Endothelial cell (in vitro differentiated cells): ENCODE data around the gene EFCAB6. TPM values are rescaled to one million over a fixed set of nuclear protein-coding genes. Genes with fewer than 3 reads are reported as not detected.

ENCODE experiments used
- DNase-seq: peaks from one replicate; pipeline ENCODE4 v3.0.0; 2021; ENCODE audit warnings: low spot score
- H3K27ac Mint-ChIP-seq: one replicate; pipeline ENCODE4 v1.8.0; 2021; ENCODE audit warnings: mixed read lengths, inconsistent platforms; ENCODE audit not compliant: unreplicated experiment
- H3K27me3 Mint-ChIP-seq: one replicate; pipeline ENCODE4 v1.8.0; 2021; ENCODE audit warnings: mild to moderate bottlenecking, moderate library complexity, mixed read lengths, inconsistent platforms; ENCODE audit not compliant: unreplicated experiment
- H3K36me3 Mint-ChIP-seq: one replicate; pipeline ENCODE4 v1.8.0; 2021; ENCODE audit warnings: mild to moderate bottlenecking, low read depth, mixed read lengths, inconsistent platforms; ENCODE audit not compliant: unreplicated experiment
- H3K4me1 Mint-ChIP-seq: one replicate; pipeline ENCODE4 v1.8.0; 2021; ENCODE audit warnings: mild to moderate bottlenecking, mixed read lengths, inconsistent platforms; ENCODE audit not compliant: unreplicated experiment
- H3K4me3 Mint-ChIP-seq: one replicate; pipeline ENCODE4 v1.8.0; 2021; ENCODE audit warnings: mild to moderate bottlenecking, mixed read lengths, inconsistent platforms; ENCODE audit not compliant: unreplicated experiment
- H3K9me3 Mint-ChIP-seq: one replicate; pipeline ENCODE4 v1.8.0; 2021; ENCODE audit warnings: mixed read lengths, inconsistent platforms; ENCODE audit not compliant: unreplicated experiment
- total RNA-seq: library from RNA; stranded (reverse); fragmentation: NEBNext Ultra II Directional; extraction: Animal tissue kit (Norgen Biotek cat#: 25700); gene quantifications from one replicate; pipeline ENCODE4 v1.2.1, GENCODE V29; 2021; ENCODE audit not compliant: unreplicated experiment
- TF ChIP-seq, protein P1 (sequence below): fragments of 200-600 bp; sonication (generic); IDR thresholded peaks from one replicate; pipeline ENCODE4 v1.5.0; 2021; ENCODE audit warnings: antibody characterized with exemption; ENCODE audit not compliant: unreplicated experiment

The EFCAB6 gene
- total RNA-seq, 1 donor from 2014 or later = 0.69 TPM

DNA sequence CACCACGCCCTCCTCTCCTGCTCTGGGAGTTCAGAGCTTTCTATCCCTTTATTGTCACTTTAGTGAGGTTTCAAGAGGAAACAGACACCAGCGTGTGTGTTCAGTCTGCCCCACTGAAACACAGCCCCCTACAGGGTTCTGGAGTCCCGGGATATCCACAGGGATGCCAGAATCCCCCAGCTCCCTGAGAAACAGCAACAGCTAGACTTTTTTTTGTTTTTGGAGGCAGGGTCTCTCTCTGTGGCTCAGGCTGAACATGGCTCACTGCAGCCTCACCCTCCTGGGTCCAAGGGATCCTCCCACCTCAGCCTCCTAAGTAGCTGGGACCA, 39.8 kb upstream of the EFCAB6 start:
- Mint-ChIP-seq H3K36me3 (peaks cover 3% of the 10 kb centered on the region), H3K9me3 (no peaks in the 10 kb centered on the region), H3K4me1 (peaks cover 62% of the 10 kb centered on the region), H3K27ac (peak overlapping the region; percentile 86), H3K27me3 (peaks cover 10% of the 10 kb centered on the region), H3K4me3 (peak overlapping the region; percentile 7)
- TF ChIP-seq, protein P1, sequence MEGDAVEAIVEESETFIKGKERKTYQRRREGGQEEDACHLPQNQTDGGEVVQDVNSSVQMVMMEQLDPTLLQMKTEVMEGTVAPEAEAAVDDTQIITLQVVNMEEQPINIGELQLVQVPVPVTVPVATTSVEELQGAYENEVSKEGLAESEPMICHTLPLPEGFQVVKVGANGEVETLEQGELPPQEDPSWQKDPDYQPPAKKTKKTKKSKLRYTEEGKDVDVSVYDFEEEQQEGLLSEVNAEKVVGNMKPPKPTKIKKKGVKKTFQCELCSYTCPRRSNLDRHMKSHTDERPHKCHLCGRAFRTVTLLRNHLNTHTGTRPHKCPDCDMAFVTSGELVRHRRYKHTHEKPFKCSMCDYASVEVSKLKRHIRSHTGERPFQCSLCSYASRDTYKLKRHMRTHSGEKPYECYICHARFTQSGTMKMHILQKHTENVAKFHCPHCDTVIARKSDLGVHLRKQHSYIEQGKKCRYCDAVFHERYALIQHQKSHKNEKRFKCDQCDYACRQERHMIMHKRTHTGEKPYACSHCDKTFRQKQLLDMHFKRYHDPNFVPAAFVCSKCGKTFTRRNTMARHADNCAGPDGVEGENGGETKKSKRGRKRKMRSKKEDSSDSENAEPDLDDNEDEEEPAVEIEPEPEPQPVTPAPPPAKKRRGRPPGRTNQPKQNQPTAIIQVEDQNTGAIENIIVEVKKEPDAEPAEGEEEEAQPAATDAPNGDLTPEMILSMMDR = no peak
- DNase-seq = no peak

DNA sequence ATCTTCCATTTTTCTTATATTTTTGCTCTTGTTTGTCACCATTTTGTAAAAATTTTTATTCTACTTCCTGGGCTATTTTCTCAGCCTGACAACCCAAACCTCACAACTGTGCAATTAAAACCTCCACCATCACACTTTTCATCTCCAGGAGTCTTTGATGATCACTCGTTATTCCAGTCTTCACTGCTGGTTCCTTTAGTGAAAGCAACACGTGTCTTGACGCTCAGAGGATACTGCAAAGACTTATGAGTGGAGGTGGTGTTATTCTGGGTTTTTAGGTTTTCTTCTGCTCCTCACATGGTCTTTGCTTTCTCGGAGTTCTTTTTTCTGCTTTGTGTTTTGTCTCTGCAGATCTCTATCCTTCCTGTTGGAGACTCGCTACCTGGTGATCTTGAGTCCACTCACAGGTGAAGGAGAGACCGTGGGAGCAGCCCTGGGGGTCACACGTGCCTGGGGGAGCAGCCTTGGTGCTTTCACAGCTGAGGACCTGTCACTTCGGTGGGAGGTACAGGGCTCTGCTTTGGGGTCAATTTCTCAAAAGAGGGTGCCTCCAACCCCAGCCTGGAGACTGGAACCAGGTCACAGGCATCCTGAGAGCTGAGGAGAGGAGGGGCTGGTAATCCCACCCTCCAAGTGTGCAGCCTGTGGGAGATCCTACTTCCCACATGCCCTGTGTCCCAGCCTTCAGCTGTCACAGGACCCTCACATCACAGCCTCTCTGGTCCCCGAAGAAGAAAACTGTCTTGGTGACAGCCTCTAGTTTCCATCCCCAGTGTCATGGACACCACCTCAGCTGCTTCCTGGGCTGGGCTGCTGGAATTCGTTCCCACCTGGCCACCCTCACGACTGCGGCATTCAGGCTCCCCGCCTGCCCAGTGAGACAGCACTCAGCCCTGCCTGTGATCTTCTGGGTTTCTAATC, 39.2 kb upstream of the EFCAB6 start:
- H3K4me1 Mint-ChIP-seq = peaks cover 67% of the 10 kb centered on the region
- TF ChIP-seq, protein P1 = no peak
- peaks cover 13% of the 10 kb centered on the region for H3K27me3 Mint-ChIP-seq
- H3K27ac Mint-ChIP-seq = peak overlapping the region; percentile 86
- no peaks in the 10 kb centered on the region for H3K9me3 Mint-ChIP-seq
- H3K36me3 Mint-ChIP-seq = peaks cover 6% of the 10 kb centered on the region
- no peak for DNase-seq
- H3K4me3 Mint-ChIP-seq = peak overlapping the region; percentile 7

DNA sequence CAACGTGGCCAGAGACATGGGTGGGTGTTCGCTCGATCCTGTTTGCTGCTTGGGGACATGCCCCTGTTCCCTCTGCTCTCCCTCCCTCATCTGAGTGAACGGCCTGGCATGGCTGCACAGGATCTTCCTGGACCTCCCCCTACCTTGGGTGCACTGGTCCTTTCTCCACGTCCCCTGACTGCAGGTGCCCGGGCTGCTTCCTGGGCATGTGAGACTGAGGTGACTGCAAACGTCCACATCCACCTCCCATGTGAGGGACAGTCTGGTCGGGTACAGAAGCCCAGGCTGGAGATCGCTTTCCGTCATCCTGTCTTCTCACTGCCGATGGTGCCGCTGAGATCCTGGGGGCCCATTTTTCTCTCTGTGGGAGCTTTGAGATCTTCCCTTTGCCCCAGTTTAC, 38.4 kb upstream of the EFCAB6 start:
- TF ChIP-seq, protein P1 = no peak
- Mint-ChIP-seq H3K4me1 (peaks cover 67% of the 10 kb centered on the region), H3K9me3 (no peaks in the 10 kb centered on the region), H3K27ac (peak overlapping the region; percentile 3), H3K36me3 (peaks cover 6% of the 10 kb centered on the region), H3K27me3 (peaks cover 17% of the 10 kb centered on the region), H3K4me3 (no peak overlapping the region)
- DNase-seq = no peak

DNA sequence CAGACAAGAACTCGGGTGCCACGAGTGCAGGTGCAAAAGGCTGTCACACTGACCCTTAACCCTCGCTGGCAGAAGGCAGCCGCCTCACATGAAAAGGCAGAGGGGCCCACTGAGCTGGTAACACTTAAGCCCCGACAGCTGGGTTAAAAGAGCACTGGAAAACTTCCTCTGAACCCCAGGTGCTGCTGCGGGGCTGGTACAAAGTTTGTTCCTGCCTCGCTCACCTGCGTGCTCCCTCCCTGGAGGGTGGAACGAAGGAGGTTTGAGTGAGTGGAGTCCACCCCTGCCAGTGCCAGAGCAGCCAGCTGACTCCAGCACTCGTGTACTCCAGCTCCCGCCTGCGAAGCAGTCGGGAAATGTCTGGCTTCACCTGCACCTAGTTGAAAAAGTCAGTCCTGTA, 37.6 kb upstream of the EFCAB6 start:
- TF ChIP-seq, protein P1 = no peak
- no peak for DNase-seq
- Mint-ChIP-seq H3K27ac (no peak overlapping the region), H3K27me3 (peaks cover 16% of the 10 kb centered on the region), H3K4me3 (no peak overlapping the region), H3K9me3 (no peaks in the 10 kb centered on the region), H3K36me3 (peaks cover 6% of the 10 kb centered on the region), H3K4me1 (peaks cover 65% of the 10 kb centered on the region)
